ENCODE results near the gene POM121L12.

The POM121L12 gene

GRCh38 chr7:53035499-53036412 is at the start of gene POM121L12:
Gene POM121L12 (plus strand): TSS chr7:53035633. CDS start chr7:53035672, 39 bp downstream.
- no peak for DNase-seq (ENCODE audit: low spot score)

GRCh38 chr7:52992001-52992400 is 43.4 kb upstream of the POM121L12 start:
- DNase-seq (ENCODE audit: low spot score): no peak

- no peak for DNase-seq (ENCODE audit: low spot score)
Observed at GRCh38 chr7:52992479-52993162, 42.8 kb upstream of the POM121L12 start.

GRCh38 chr7:52995676-52996075 is 39.8 kb upstream of the POM121L12 start:
- no peak for DNase-seq (ENCODE audit: low spot score)

- DNase-seq (ENCODE audit: low spot score): no peak
Observed at GRCh38 chr7:53001221-53001620, 34.2 kb upstream of the POM121L12 start.

- no peak for DNase-seq (ENCODE audit: low spot score)
Observed at GRCh38 chr7:53002389-53002788, 33.0 kb upstream of the POM121L12 start.

- DNase-seq (ENCODE audit: low spot score): no peak
Observed at GRCh38 chr7:53003653-53004445, 31.6 kb upstream of the POM121L12 start.

- DNase-seq (ENCODE audit: low spot score): no peak
Observed at GRCh38 chr7:53013925-53014324, 21.5 kb upstream of the POM121L12 start.

- no peak for DNase-seq (ENCODE audit: low spot score)
Observed at GRCh38 chr7:53015463-53015862, 20.0 kb upstream of the POM121L12 start.

- DNase-seq (ENCODE audit: low spot score): no peak
Observed at GRCh38 chr7:53022893-53023292, 12.5 kb upstream of the POM121L12 start.

- no peak for DNase-seq (ENCODE audit: low spot score)
Observed at GRCh38 chr7:53048638-53049037, 13.2 kb downstream of the POM121L12 start.

GRCh38 chr7:53050433-53050832 is 15.0 kb downstream of the POM121L12 start:
- DNase-seq (ENCODE audit: low spot score): no peak

- DNase-seq (ENCODE audit: low spot score): no peak
Observed at GRCh38 chr7:53059591-53059990, 24.2 kb downstream of the POM121L12 start.

- DNase-seq (ENCODE audit: low spot score): no peak
Observed at GRCh38 chr7:53060066-53060465, 24.6 kb downstream of the POM121L12 start.

- DNase-seq (ENCODE audit: low spot score): no peak
Observed at GRCh38 chr7:53062796-53063195, 27.4 kb downstream of the POM121L12 start.

- DNase-seq (ENCODE audit: low spot score): no peak
Observed at GRCh38 chr7:53068673-53069072, 33.2 kb downstream of the POM121L12 start.

- DNase-seq (ENCODE audit: low spot score): no peak
Observed at GRCh38 chr7:53070883-53071282, 35.5 kb downstream of the POM121L12 start.

All from COLO829 (cell line).